DMS114 treated with DMSO at 0.1 percent for 48 hours (cell line): Measurements from ENCODE around the gene LMTK2.
A peak's percentile ranks its signal among the peaks of the same experiment; 100 is the strongest.

Experiments used
- DNase-seq: peaks from one replicate; lab custom pipeline; 2025; ENCODE audit not compliant: unreplicated experiment; lab: John Stamatoyannopoulos, UW

Gene LMTK2

GRCh38 chr7:98231493-98232262 is 125.0 kb downstream of the LMTK2 start:
- no peak for DNase-seq

- DNase-seq, result no peak
These were observed 125.6 kb downstream of the LMTK2 start for GRCh38 chr7:98232263-98232585.

- no peak for DNase-seq
These were observed 126.1 kb downstream of the LMTK2 start for GRCh38 chr7:98232799-98233198.

- DNase-seq, result no peak
These were observed 126.8 kb downstream of the LMTK2 start for GRCh38 chr7:98233219-98234070.

GRCh38 chr7:98234429-98235147 is 127.9 kb downstream of the LMTK2 start:
- no peak for DNase-seq

- no peak for DNase-seq
These were observed 129.2 kb downstream of the LMTK2 start for GRCh38 chr7:98235901-98236300.

- DNase-seq, result no peak
These were observed 129.9 kb downstream of the LMTK2 start for GRCh38 chr7:98236355-98237185.

GRCh38 chr7:98238076-98238475 is 131.4 kb downstream of the LMTK2 start:
- DNase-seq, result no peak

GRCh38 chr7:98238976-98239375 is 132.3 kb downstream of the LMTK2 start:
- no peak for DNase-seq

GRCh38 chr7:98240961-98241673 is 134.5 kb downstream of the LMTK2 start:
- DNase-seq, result peak; percentile 22

GRCh38 chr7:98241674-98242241 is 135.1 kb downstream of the LMTK2 start:
- DNase-seq, result no peak

GRCh38 chr7:98242342-98242741 is 135.7 kb downstream of the LMTK2 start:
- DNase-seq, result no peak

- no peak for DNase-seq
These were observed 136.3 kb downstream of the LMTK2 start for GRCh38 chr7:98242934-98243333.

GRCh38 chr7:98244871-98245270 is 138.2 kb downstream of the LMTK2 start:
- no peak for DNase-seq

GRCh38 chr7:98248156-98248555 is 141.5 kb downstream of the LMTK2 start:
- DNase-seq, result no peak

GRCh38 chr7:98249106-98249505 is 142.4 kb downstream of the LMTK2 start:
- no peak for DNase-seq

GRCh38 chr7:98250789-98251188 is 144.1 kb downstream of the LMTK2 start:
- DNase-seq, result no peak

GRCh38 chr7:98251231-98251600 is 144.6 kb downstream of the LMTK2 start:
- no peak for DNase-seq

- DNase-seq, result peak; percentile 81
These were observed 145.2 kb downstream of the LMTK2 start, which contains the start of gene TECPR1 for GRCh38 chr7:98251601-98252424. Gene TECPR1 (minus strand): TSS chr7:98252232. CDS start chr7:98246146, 6,086 bp downstream.
